H1 (cell line): ENCODE results near the gene NSG2. TPM values are rescaled to one million over a fixed set of nuclear protein-coding genes. Genes with fewer than 3 reads are reported as not detected.

Source experiments
- CTCF ChIA-PET: fragments of 300-600 bp; sonication (Branson Sonifier 250); formaldehyde crosslinking; loops from one replicate; lab custom pipeline; 2021; ENCODE audit not compliant: partially characterized antibody; lab: Charles Lee
- POLR2A ChIA-PET: fragments of 300-600 bp; sonication (Branson Sonifier 250); formaldehyde crosslinking; loops from one replicate; lab custom pipeline; 2021; ENCODE audit warnings: inconsistent platforms; ENCODE audit not compliant: partially characterized antibody; lab: Charles Lee
- DNase-seq, 2 experiments: peaks; one replicate each; pipeline versions ENCODE4 v3.0.0 to v3.0.0-alpha.2; 2010 to 2022; ENCODE audit warnings: low spot score in 2 of 2, low read depth in 1 of 2, mixed read lengths in 1 of 2
- FAIRE-seq: peaks from 2 replicates; lab custom pipeline; 2011; peaks lifted over from hg19 to GRCh38; lab: Jason Lieb, UNC
- H2AFZ ChIP-seq: 2 replicates; pipeline ENCODE4 v1.8.1; 2012; ENCODE audit warnings: low read length, inconsistent platforms
- H2AK5ac ChIP-seq: 2 replicates; pipeline ENCODE4 v1.6.1; 2013; ENCODE audit warnings: low read depth, low read length
- H2BK120ac ChIP-seq: replicated peaks from 2 replicates; pipeline ENCODE3; 2013; ENCODE audit warnings: low read depth, low read length, inconsistent platforms
- H2BK12ac ChIP-seq: 2 replicates; pipeline ENCODE4 v1.6.1; 2013; ENCODE audit warnings: low read depth, low read length
- H2BK15ac ChIP-seq: 2 replicates; pipeline ENCODE4 v1.6.1; 2013; ENCODE audit warnings: low read length
- H2BK20ac ChIP-seq: 2 replicates; pipeline ENCODE4 v1.6.1; 2013; ENCODE audit warnings: low read length
- H2BK5ac ChIP-seq: 2 replicates; pipeline ENCODE4 v1.6.1; 2013; ENCODE audit warnings: low read depth, low read length
- H3K14ac ChIP-seq: 2 replicates; pipeline ENCODE4 v1.6.1; 2013; ENCODE audit warnings: inconsistent platforms; ENCODE audit not compliant: insufficient read length
- H3K18ac ChIP-seq: 2 replicates; pipeline ENCODE4 v1.6.1; 2013; ENCODE audit warnings: low read length; ENCODE audit errors: extremely low read depth
- H3K23ac ChIP-seq: 2 replicates; pipeline ENCODE4 v1.6.1; 2013; ENCODE audit warnings: inconsistent platforms; ENCODE audit not compliant: insufficient read length
- H3K23me2 ChIP-seq: 2 replicates; pipeline ENCODE4 v1.6.1; 2013; ENCODE audit warnings: low read depth, low read length
- H3K27ac ChIP-seq: 2 replicates; pipeline ENCODE4 v1.6.1; 2011; ENCODE audit warnings: low read depth, low read length, inconsistent platforms
- H3K27me3 ChIP-seq, 4 experiments: replicated peaks in 1 of 4; 1 replicate in 1 of 4; 2 replicates in 3 of 4; pipeline versions ENCODE4 v1.6.1 to v1.8.1; 2011 to 2013; ENCODE audit warnings: low read length in 3 of 4, mild to moderate bottlenecking in 3 of 4, inconsistent platforms in 2 of 4, mixed read lengths in 2 of 4, moderate library complexity in 1 of 4; ENCODE audit not compliant: control insufficient read depth in 3 of 4, insufficient read depth in 3 of 4; ENCODE audit errors: extremely low read depth in 1 of 4
- H3K36me3 ChIP-seq, 4 experiments: 2 replicates each; pipeline versions ENCODE4 v1.6.1 to v1.8.1; 2011 to 2013; ENCODE audit warnings: mild to moderate bottlenecking in 4 of 4, low read length in 3 of 4, moderate library complexity in 2 of 4, control low read depth in 1 of 4, inconsistent platforms in 1 of 4; ENCODE audit not compliant: insufficient read depth in 4 of 4, control insufficient read depth in 2 of 4
- H3K4ac ChIP-seq: replicated peaks from 2 replicates; pipeline ENCODE3; 2013; ENCODE audit warnings: low read length, low read depth, mixed read lengths, inconsistent platforms; ENCODE audit not compliant: insufficient read length
- H3K4me1 ChIP-seq, 4 experiments: replicated peaks in 1 of 4; 1 replicate in 1 of 4; 2 replicates in 3 of 4; pipeline versions ENCODE4 v1.6.1 to v1.8.1; 2011 to 2013; ENCODE audit warnings: low read length in 3 of 4, inconsistent platforms in 2 of 4, mixed read lengths in 1 of 4; ENCODE audit not compliant: insufficient read depth in 4 of 4, control insufficient read depth in 3 of 4
- H3K4me2 ChIP-seq, 2 experiments: 2 replicates each; pipeline versions ENCODE4 v1.6.1 to v1.8.1; 2011 to 2013; ENCODE audit warnings: low read depth in 2 of 2, low read length in 2 of 2, control low read depth in 1 of 2, inconsistent platforms in 1 of 2, mild to moderate bottlenecking in 1 of 2; ENCODE audit not compliant: insufficient read depth in 1 of 2
- H3K4me3 ChIP-seq, 4 experiments: fragments of 200-600, 300-600 bp in 1 of 4; sonication (generic), shearing (Covaris generic), sonication (Bioruptor Twin) in 1 of 4; 2 replicates each; pipeline versions ENCODE4 v1.5.1 to v1.8.1; 2011 to 2016; ENCODE audit warnings: low read length in 4 of 4, low read depth in 3 of 4, control low read depth in 2 of 4, inconsistent platforms in 2 of 4, mild to moderate bottlenecking in 2 of 4, mixed read lengths in 1 of 4, moderate library complexity in 1 of 4; ENCODE audit not compliant: insufficient read depth in 2 of 4; ENCODE audit errors: extremely low read depth in 1 of 4
- H3K56ac ChIP-seq: replicated peaks from 2 replicates; pipeline ENCODE3; 2013; ENCODE audit warnings: low read depth, mild to moderate bottlenecking, mixed read lengths, low read length, inconsistent platforms; ENCODE audit not compliant: insufficient read length
- H3K79me1 ChIP-seq: 2 replicates; pipeline ENCODE4 v1.6.1; 2013; ENCODE audit warnings: low read depth, low read length, control low read depth
- H3K79me2 ChIP-seq, 2 experiments: 2 replicates each; pipeline versions ENCODE4 v1.6.1 to v1.8.1; 2012 to 2013; ENCODE audit warnings: low read length in 2 of 2, mild to moderate bottlenecking in 2 of 2, inconsistent platforms in 1 of 2; ENCODE audit not compliant: insufficient read depth in 2 of 2, control insufficient read depth in 1 of 2
- H3K9ac ChIP-seq, 4 experiments: replicated peaks in 1 of 4; 1 replicate in 1 of 4; 2 replicates in 3 of 4; pipeline versions ENCODE4 v1.6.1 to v1.8.1; 2011 to 2013; ENCODE audit warnings: low read depth in 3 of 4, low read length in 3 of 4, control low read depth in 2 of 4, mild to moderate bottlenecking in 2 of 4, moderate library complexity in 2 of 4, inconsistent platforms in 1 of 4; ENCODE audit errors: extremely low read depth in 1 of 4
- H3K9me3 ChIP-seq, 2 experiments: 2 replicates each; pipeline versions ENCODE4 v1.6.1 to v1.8.1; 2012 to 2013; ENCODE audit warnings: mild to moderate bottlenecking in 2 of 2, moderate library complexity in 2 of 2, control low read depth in 1 of 2, inconsistent platforms in 1 of 2, low read depth in 1 of 2, low read length in 1 of 2, mixed read lengths in 1 of 2; ENCODE audit not compliant: insufficient read depth in 2 of 2
- H4K20me1 ChIP-seq, 2 experiments: replicated peaks in 1 of 2; 2 replicates each; pipeline versions ENCODE3 to v1.8.1; 2011 to 2013; ENCODE audit warnings: inconsistent platforms in 2 of 2, low read length in 2 of 2, mild to moderate bottlenecking in 1 of 2; ENCODE audit not compliant: insufficient read depth in 2 of 2, control insufficient read depth in 1 of 2
- H4K5ac ChIP-seq: 2 replicates; pipeline ENCODE4 v1.6.1; 2013; ENCODE audit warnings: low read length, low read depth, mixed read lengths, inconsistent platforms; ENCODE audit not compliant: insufficient read length
- H4K8ac ChIP-seq: 2 replicates; pipeline ENCODE4 v1.8.0; 2013; ENCODE audit warnings: mild to moderate bottlenecking, moderate library complexity, low read length, inconsistent platforms; ENCODE audit not compliant: insufficient read depth; ENCODE audit errors: extremely low read depth
- H4K91ac ChIP-seq: replicated peaks from 2 replicates; pipeline ENCODE3; 2013; ENCODE audit warnings: low read length, mixed read lengths, inconsistent platforms; ENCODE audit not compliant: insufficient read length
- CTCF ChIP-seq, 3 experiments: IDR thresholded peaks; 1 replicate in 2 of 3; 2 replicates in 1 of 3; pipeline versions ENCODE4 v1.5.1 to v1.6.1; 2011; ENCODE audit warnings: low read length in 3 of 3, mild to moderate bottlenecking in 3 of 3, inconsistent platforms in 2 of 3, low read depth in 1 of 3, moderate library complexity in 1 of 3; ENCODE audit not compliant: insufficient read depth in 1 of 3; ENCODE audit errors: control extremely low read depth in 1 of 3
- HDAC2 ChIP-seq, 2 experiments: fragments of 300-600 bp in 1 of 2; sonication (generic) in 1 of 2; IDR thresholded peaks; 2 replicates each; pipeline ENCODE4 v1.6.1; 2011 to 2012; ENCODE audit warnings: low read depth in 2 of 2, low read length in 2 of 2, mild to moderate bottlenecking in 2 of 2, moderate library complexity in 2 of 2, borderline replicate concordance in 1 of 2, inconsistent platforms in 1 of 2
- MAX ChIP-seq: IDR thresholded peaks from 2 replicates; pipeline ENCODE4 v1.6.1; 2012; ENCODE audit warnings: inconsistent platforms
- POU5F1 ChIP-seq: IDR thresholded peaks from 2 replicates; pipeline ENCODE4 v1.6.1; 2011; ENCODE audit warnings: low read depth, mild to moderate bottlenecking, low read length, moderate library complexity
- SIN3A ChIP-seq, 2 experiments: IDR thresholded peaks in 1 of 2; conservative IDR thresholded peaks in 1 of 2; 2 replicates each; pipeline ENCODE4 v1.6.1; 2011 to 2012; ENCODE audit warnings: low read length in 2 of 2, improper control_type of control experiment in 1 of 2, low read depth in 1 of 2, mild to moderate bottlenecking in 1 of 2
- SP1 ChIP-seq: IDR thresholded peaks from 2 replicates; pipeline ENCODE4 v1.6.1; 2011; ENCODE audit warnings: low read depth, low read length
- TEAD4 ChIP-seq: IDR thresholded peaks from 2 replicates; pipeline ENCODE4 v1.6.1; 2012; ENCODE audit warnings: low read depth, low read length, inconsistent platforms, mixed read lengths
- WGBS, 2 experiments: shearing (Covaris generic) in 1 of 2; methylation state at CpG; one replicate each; pipeline versions ENCODE4 v1.1.6 to v1.1.7; 2013 to 2015; ENCODE audit warnings: low lambda C conversion rate in 2 of 2, mixed read lengths in 2 of 2, inconsistent platforms in 1 of 2, low coverage in 1 of 2, missing lambda C conversion rate in 1 of 2; ENCODE audit not compliant: insufficient replicate concordance in 2 of 2, insufficient coverage in 1 of 2, insufficient read length in 1 of 2; ENCODE audit errors: extremely low coverage in 1 of 2, missing lambda C conversion rate in 1 of 2; 5-methylcytosine and 5-hydroxymethylcytosine counted together
- long read RNA-seq, 2 experiments: library from RNA in 1 of 2; library from capped mRNA in 1 of 2; stranded (forward); transcript quantifications; one replicate each; pipeline ENCODE4 v2.0.0, GENCODE V29; 2021; ENCODE audit warnings: inconsistent platforms in 1 of 2
- polyA minus RNA-seq, 3 experiments: library from RNA; depleted of rRNA, polyadenylated mRNA; stranded (reverse); fragments of >200 nt; gene quantifications; 1 replicate in 2 of 3; 2 replicates in 1 of 3; pipeline ENCODE4 v1.2.3, GENCODE V29; 2011
- polyA plus RNA-seq, 7 experiments: library from polyadenylated mRNA; depleted of rRNA in 3 of 7; stranded (reverse) in 5 of 7; unstranded in 2 of 7; fragments of >200 nt in 5 of 7; fragments of 200-250 nt in 2 of 7; gene quantifications; 1 replicate in 5 of 7; 2 replicates in 1 of 7; 4 replicates in 1 of 7; pipeline versions ENCODE4 v1.2.1 to v1.2.3, GENCODE V29; 2011 to 2013; ENCODE audit warnings: missing spikeins in 2 of 7, mixed read lengths in 2 of 7
- total RNA-seq: library from RNA; stranded (reverse); fragmentation: NEBNext Ultra II Directional; extraction: Animal tissue kit (Norgen Biotek cat#: 25700); gene quantifications from 2 replicates; pipeline ENCODE4 v1.2.1, GENCODE V29; 2021

NSG2 gene
- 0.34 and 0.78 TPM in 2 replicates for total RNA-seq
- polyA plus RNA-seq (2011; rRNA removed) = 0.53 and 0.56 TPM in 2 replicates
- 0.74 TPM for polyA plus RNA-seq (2011; cell fraction: cytosol; rRNA removed)
- 2.0 TPM for polyA plus RNA-seq (2011; cell fraction: nucleus; rRNA removed)
- polyA plus RNA-seq (2012, experiment 1 of 2) = 0.39 to 0.65 TPM (median 0.48 TPM) in 4 replicates
- 0.12 TPM for polyA plus RNA-seq (2012, experiment 2 of 2)
- polyA plus RNA-seq (2013, experiment 1 of 2) = 0.32 TPM
- 0.29 TPM for polyA plus RNA-seq (2013, experiment 2 of 2)
- 0.19 and 1.8 TPM in 2 replicates for polyA minus RNA-seq (2011; rRNA and poly(A)+ RNA removed)
- polyA minus RNA-seq (2011; cell fraction: cytosol; rRNA and poly(A)+ RNA removed) = not detected
- polyA minus RNA-seq (2011; cell fraction: nucleus; rRNA and poly(A)+ RNA removed) = 0.70 TPM
- long read RNA-seq, experiment 1 = 0 reads
- long read RNA-seq, experiment 2 = 0 reads

- H2BK12ac ChIP-seq = no peak within 1 kb of the TSS
- no peak within 1 kb of the TSS for H3K18ac ChIP-seq
- no peak within 1 kb of the TSS for H3K4me3 ChIP-seq
- no peak within 1 kb of the TSS for H2AK5ac ChIP-seq
- 7% methylated on average over 17 of the region's 17 CpGs; no CpG with 5 or more reads in 1 of the 2 experiments for WGBS, 2 experiments
- H3K79me1 ChIP-seq = no peaks in the 10 kb centered on the region
- no peak within 1 kb of the TSS for H4K8ac ChIP-seq
- CTCF ChIA-PET = interaction anchor here (0.6 to 8.6 kb wide), 37 partner anchors 9 to 842 kb away, joined by 3 to 187 read pairs (median 3); no protein-coding TSS in a partner anchor
- H4K20me1 ChIP-seq = peaks cover 0 to 3% of the 10 kb centered on the region in 2 experiments
- no peaks in the 10 kb centered on the region for H3K36me3 ChIP-seq
- H3K14ac ChIP-seq = no peak within 1 kb of the TSS
- H4K5ac ChIP-seq = no peak within 1 kb of the TSS
- H3K27me3 ChIP-seq = no peaks in the 10 kb centered on the region
- no peaks in the 10 kb centered on the region for H3K23me2 ChIP-seq
- H3K4me2 ChIP-seq = no peak within 1 kb of the TSS
- no peak within 1 kb of the TSS for H3K4ac ChIP-seq
- no peaks in the 10 kb centered on the region for H3K4me1 ChIP-seq
- H3K27ac ChIP-seq = no peak within 1 kb of the TSS
- no peak within 1 kb of the TSS for H4K91ac ChIP-seq
- H2BK5ac ChIP-seq = no peak within 1 kb of the TSS
- H3K56ac ChIP-seq = no peak within 1 kb of the TSS
- FAIRE-seq = peak; percentile 96
- 0 out of 2 replicates have a peak within 1 kb of the TSS, but pooled peaks have one; percentile 34 for H2BK20ac ChIP-seq
- H2AFZ ChIP-seq = no peak within 1 kb of the TSS
- peak within 1 kb of the TSS; percentile 97; the same call in 1 of the 2 replicates for H2BK15ac ChIP-seq
- no peaks in the 10 kb centered on the region for H3K9me3 ChIP-seq
- peak; percentile 83 to 87 for DNase-seq
- H3K9ac ChIP-seq = no peak within 1 kb of the TSS
- H3K79me2 ChIP-seq = no peaks in the 10 kb centered on the region
- H2BK120ac ChIP-seq = no peak within 1 kb of the TSS
- no peak within 1 kb of the TSS for H3K23ac ChIP-seq
- POLR2A ChIA-PET = interaction anchor here (0.9 to 2.4 kb wide), 2 partner anchors 267 to 271 kb away, joined by 3 to 9 read pairs; no protein-coding TSS in a partner anchor
- TF ChIP-seq MAX (peak; percentile 86), SIN3A (conservative IDR thresholded peaks at IDR 0.05 in 1 of 2, IDR thresholded peaks at IDR 0.05 in 1 of 2; ENCODE audit: low read depth in 1 of 2, low read length in 2 of 2) (peak; percentile 94 to 96), POU5F1 (no peak), TEAD4 (0 out of 2 replicates have a peak, but pooled peaks have one; percentile 4), SP1 (no peak), CTCF (IDR thresholded peaks at IDR 0.05; ENCODE audit: control extremely low read depth in 1 of 3, insufficient read depth in 1 of 3, low read depth in 1 of 3, low read length in 3 of 3) (peak; percentile 80 to 95 (median 81)), HDAC2 (IDR thresholded peaks at IDR 0.05; ENCODE audit: borderline replicate concordance in 1 of 2, low read depth in 2 of 2, low read length in 2 of 2) (peak in 1 of 2 experiments; percentile 48; a peak in 1 of 4 replicates)
Measured at GRCh38 chr5:174045470-174046025, at the start of gene NSG2. Gene NSG2, plus strand, starts transcription at chr5:174045706. Its CDS starts 1,050 bp downstream, at chr5:174046756.
